HepG2 (cell line): ENCODE measurements around the gene PKIB. TPM values are rescaled to one million over a fixed set of nuclear protein-coding genes. Genes with fewer than 3 reads are reported as not detected.
A peak's percentile ranks its signal among the peaks of the same experiment; 100 is the strongest.

Source experiments
- FOSL2 ChIP-seq: sonication (generic); formaldehyde crosslinking; IDR thresholded peaks from 2 replicates; pipeline ENCODE4 v1.4.0; 2020; ENCODE audit warnings: missing genetic modification reagents
- FOXO1 ChIP-seq: sonication (generic); formaldehyde crosslinking; IDR thresholded peaks from 2 replicates; pipeline ENCODE4 v1.4.0; 2020; ENCODE audit warnings: missing genetic modification reagents
- FOXP1 ChIP-seq, 2 experiments: fragments of 450-650 bp in 1 of 2; IDR thresholded peaks; 2 replicates each; pipeline ENCODE4 v1.6.1; 2017 to 2018; ENCODE audit warnings: antibody characterized with exemption in 1 of 2
- GMEB1 ChIP-seq: sonication (generic); formaldehyde crosslinking; IDR thresholded peaks from 2 replicates; pipeline ENCODE4 v1.5.1; 2020; ENCODE audit warnings: missing genetic modification reagents, mild to moderate bottlenecking, borderline replicate concordance
- HOMEZ ChIP-seq: IDR thresholded peaks from 2 replicates; pipeline ENCODE4 v1.6.1; 2016; ENCODE audit warnings: low read depth
- HOXA9 ChIP-seq: sonication (generic); formaldehyde crosslinking; IDR thresholded peaks from 2 replicates; pipeline ENCODE4 v1.8.1; 2022; ENCODE audit warnings: missing genetic modification reagents, mild to moderate bottlenecking, moderate library complexity, borderline replicate concordance
- JDP2 ChIP-seq: sonication (generic); formaldehyde crosslinking; IDR thresholded peaks from 2 replicates; pipeline ENCODE4 v1.8.1; 2022; ENCODE audit warnings: missing genetic modification reagents, borderline replicate concordance
- KLF16 ChIP-seq, 2 experiments: sonication (generic) in 1 of 2; formaldehyde crosslinking in 1 of 2; IDR thresholded peaks; 2 replicates each; pipeline versions ENCODE4 v1.6.1 to v1.8.0; 2016 to 2023; ENCODE audit warnings: missing genetic modification reagents in 2 of 2, missing compliant biosample characterization in 1 of 2
- LCORL ChIP-seq, 2 experiments: fragments of 450-650 bp in 1 of 2; sonication (generic) in 1 of 2; formaldehyde crosslinking in 1 of 2; IDR thresholded peaks; 2 replicates each; pipeline versions ENCODE4 v1.5.0 to v1.6.1; 2017 to 2020; ENCODE audit warnings: antibody characterized with exemption in 1 of 2, missing genetic modification reagents in 1 of 2
- MEIS1 ChIP-seq: sonication (generic); formaldehyde crosslinking; IDR thresholded peaks from 2 replicates; pipeline ENCODE4 v1.9.0; 2021; ENCODE audit warnings: mild to moderate bottlenecking, missing genetic modification reagents, moderate library complexity, borderline replicate concordance
- MLLT10 ChIP-seq: sonication (generic); formaldehyde crosslinking; IDR thresholded peaks from 2 replicates; pipeline ENCODE4 v1.4.0; 2020; ENCODE audit warnings: missing genetic modification reagents
- SETDB1 ChIP-seq: sonication (generic); formaldehyde crosslinking; IDR thresholded peaks from 2 replicates; pipeline ENCODE4 v1.5.1; 2020; ENCODE audit warnings: missing genetic modification reagents, mild to moderate bottlenecking, borderline replicate concordance
- TBX2 ChIP-seq: sonication (generic); formaldehyde crosslinking; IDR thresholded peaks from 2 replicates; pipeline ENCODE4 v1.5.0; 2020; ENCODE audit warnings: missing genetic modification reagents, mild to moderate bottlenecking, borderline replicate concordance
- TRIM22 ChIP-seq: fragments of 450-650 bp; IDR thresholded peaks from 2 replicates; pipeline ENCODE4 v1.6.1; 2017
- U2AF1 ChIP-seq: fragments of 200-400 bp; formaldehyde crosslinking; optimal IDR thresholded peaks from 2 replicates; pipeline ENCODE3; 2017; ENCODE audit warnings: mild to moderate bottlenecking, low read depth, low read length
- ZBTB37 ChIP-seq: sonication (generic); formaldehyde crosslinking; IDR thresholded peaks from 2 replicates; pipeline ENCODE4 v1.4.0; 2020; ENCODE audit warnings: mild to moderate bottlenecking, missing genetic modification reagents
- ZFP62 ChIP-seq: sonication (generic); formaldehyde crosslinking; IDR thresholded peaks from 2 replicates; pipeline ENCODE4 v1.4.0; 2020; ENCODE audit warnings: missing genetic modification reagents
- ZNF18 ChIP-seq: sonication (generic); formaldehyde crosslinking; IDR thresholded peaks from 2 replicates; pipeline ENCODE4 v1.8.0; 2022; ENCODE audit warnings: mild to moderate bottlenecking, missing genetic modification reagents; ENCODE audit not compliant: insufficient replicate concordance
- polyA plus RNA-seq, 8 experiments: library from polyadenylated mRNA; depleted of rRNA in 3 of 8; stranded (reverse) in 7 of 8; unstranded in 1 of 8; fragments of >200 nt; fragmentation: Illumina TruSeq in 4 of 8; extraction: Trizol in 4 of 8; gene quantifications; 2 replicates each; pipeline versions ENCODE4 v1.2.1 to v1.2.3, GENCODE V29; 2011 to 2016; ENCODE audit warnings: low read depth in 4 of 8, missing spikeins in 1 of 8, mixed read lengths in 1 of 8; ENCODE audit not compliant: insufficient read depth in 1 of 8
- total RNA-seq, 5 experiments: library from RNA; depleted of rRNA; stranded (reverse); fragments of >200 nt; fragmentation: Illumina TruSeq; extraction: Trizol; gene quantifications; 2 replicates each; pipeline ENCODE4 v1.2.3, GENCODE V29; 2016; ENCODE audit warnings: low read depth in 1 of 5

The PKIB gene
- total and polyA plus RNA-seq, 2 of the 13 experiments (the other 11 are each of a cell fraction or from before 2014, with no cell fraction given) = 1.4 to 1.5 TPM

- TF ChIP-seq MEIS1 (CRISPR knock-in tag) = peak; percentile 73; the same call in 1 of the 2 replicates
- TF ChIP-seq JDP2 (CRISPR knock-in tag) = no peak
- TF ChIP-seq ZBTB37 (CRISPR knock-in tag) = no peak
- TF ChIP-seq U2AF1 = no peak
- TF ChIP-seq HOMEZ (CRISPR knock-in tag) = peak; percentile 45; the same call in 1 of the 2 replicates
- TF ChIP-seq SETDB1 (CRISPR knock-in tag) = no peak
- TF ChIP-seq ZFP62 (CRISPR knock-in tag) = no peak
- TF ChIP-seq KLF16 (CRISPR knock-in tag; IDR thresholded peaks at IDR 0.05) = 0 out of 4 replicates have a peak, but pooled peaks of 1 of the 2 experiments have one; percentile 56
- no peak for TF ChIP-seq MLLT10
- peak; percentile 40; the same call in 1 of the 2 replicates for TF ChIP-seq TBX2
- no peak; the same call in 1 of the 2 replicates for TF ChIP-seq GMEB1 (CRISPR knock-in tag)
- peak; percentile 39; the same call in 1 of the 2 replicates for TF ChIP-seq FOXO1 (CRISPR knock-in tag)
- TF ChIP-seq LCORL (IDR thresholded peaks at IDR 0.05) = no peak
- TF ChIP-seq LCORL (CRISPR knock-in tag; IDR thresholded peaks at IDR 0.05) = 0 out of 2 replicates have a peak, but pooled peaks have one; percentile 42
- TF ChIP-seq TRIM22 = no peak
- TF ChIP-seq ZNF18 (CRISPR knock-in tag) = no peak
- no peak for TF ChIP-seq FOSL2 (CRISPR knock-in tag)
- no peak for TF ChIP-seq FOXP1 (IDR thresholded peaks at IDR 0.05)
- TF ChIP-seq FOXP1 (CRISPR knock-in tag; IDR thresholded peaks at IDR 0.05) = peak; percentile 11; the same call in 1 of the 2 replicates
- TF ChIP-seq HOXA9 (CRISPR knock-in tag) = no peak
Observed at GRCh38 chr6:122609881-122610689, at the start of gene PKIB (continued).
